Common myeloid progenitor, CD34-positive (primary cell): ENCODE results near the gene SYT7.

Experiments
- CTCF ChIA-PET: fragments of 350-600 bp; sonication (Branson Sonifier 250); formaldehyde crosslinking; loops from one replicate; lab custom pipeline; 2021; ENCODE audit warnings: antibody characterized with exemption; lab: Charles Lee
- POLR2A ChIA-PET: fragments of 350-600 bp; sonication (Branson Sonifier 250); formaldehyde crosslinking; loops from one replicate; lab custom pipeline; 2021; ENCODE audit warnings: antibody characterized with exemption; lab: Charles Lee
- DNase-seq, 3 donors: peaks; one replicate each; pipeline versions ENCODE4 v3.0.0 to v3.0.0-alpha.2; 2013
- H3K27ac ChIP-seq, 2 experiments: 1 replicate in 1 of 2; 2 replicates in 1 of 2; pipeline ENCODE4 v1.7.0; 2013; ENCODE audit warnings: inconsistent platforms in 2 of 2, low read length in 2 of 2, mild to moderate bottlenecking in 2 of 2, low read depth in 1 of 2, moderate library complexity in 1 of 2; ENCODE audit not compliant: severe bottlenecking in 2 of 2, insufficient read depth in 1 of 2, poor library complexity in 1 of 2
- H3K27me3 ChIP-seq, 5 experiments: replicated peaks in 2 of 5; 1 replicate in 3 of 5; 2 replicates in 2 of 5; pipeline versions ENCODE4 v1.6.1 to v1.7.0; 2013; ENCODE audit warnings: low read length in 4 of 5, mild to moderate bottlenecking in 2 of 5, moderate library complexity in 2 of 5, inconsistent platforms in 1 of 5; ENCODE audit not compliant: insufficient read depth in 5 of 5, control insufficient read depth in 4 of 5
- H3K36me3 ChIP-seq, 4 experiments: 1 replicate in 2 of 4; 2 replicates in 2 of 4; pipeline versions ENCODE4 v1.6.1 to v1.7.0; 2013; ENCODE audit warnings: low read length in 3 of 4, control low read depth in 1 of 4, mild to moderate bottlenecking in 1 of 4; ENCODE audit not compliant: control insufficient read depth in 4 of 4, insufficient read depth in 4 of 4
- H3K4me1 ChIP-seq, 4 experiments: 1 replicate in 3 of 4; 2 replicates in 1 of 4; pipeline versions ENCODE4 v1.6.1 to v1.7.1; 2013; ENCODE audit warnings: low read length in 3 of 4, mild to moderate bottlenecking in 3 of 4, control low read depth in 1 of 4, inconsistent platforms in 1 of 4, moderate library complexity in 1 of 4; ENCODE audit not compliant: control insufficient read depth in 4 of 4, insufficient read depth in 4 of 4; ENCODE audit errors: control extremely low read depth in 1 of 4
- H3K4me3 ChIP-seq, 7 experiments: 1 replicate in 4 of 7; 2 replicates in 3 of 7; pipeline versions ENCODE4 v1.5.1 to v1.7.0; 2013; ENCODE audit warnings: mild to moderate bottlenecking in 7 of 7, low read length in 6 of 7, moderate library complexity in 6 of 7, inconsistent platforms in 2 of 7, low read depth in 2 of 7, control low read depth in 1 of 7; ENCODE audit not compliant: insufficient read depth in 4 of 7, control insufficient read depth in 1 of 7; ENCODE audit errors: extremely low read depth in 1 of 7
- H3K9me3 ChIP-seq, 5 experiments: 1 replicate in 4 of 5; 2 replicates in 1 of 5; pipeline versions ENCODE4 v1.6.1 to v1.7.1; 2013; ENCODE audit warnings: low read length in 4 of 5, mild to moderate bottlenecking in 2 of 5, inconsistent platforms in 1 of 5, low read depth in 1 of 5, moderate library complexity in 1 of 5; ENCODE audit not compliant: control insufficient read depth in 4 of 5, insufficient read depth in 2 of 5; ENCODE audit errors: control extremely low read depth in 1 of 5
- WGBS: methylation state at CpG from one replicate; pipeline ENCODE4 v1.1.5; 2013; ENCODE audit not compliant: insufficient coverage; 5-methylcytosine and 5-hydroxymethylcytosine counted together

The SYT7 gene

DNA sequence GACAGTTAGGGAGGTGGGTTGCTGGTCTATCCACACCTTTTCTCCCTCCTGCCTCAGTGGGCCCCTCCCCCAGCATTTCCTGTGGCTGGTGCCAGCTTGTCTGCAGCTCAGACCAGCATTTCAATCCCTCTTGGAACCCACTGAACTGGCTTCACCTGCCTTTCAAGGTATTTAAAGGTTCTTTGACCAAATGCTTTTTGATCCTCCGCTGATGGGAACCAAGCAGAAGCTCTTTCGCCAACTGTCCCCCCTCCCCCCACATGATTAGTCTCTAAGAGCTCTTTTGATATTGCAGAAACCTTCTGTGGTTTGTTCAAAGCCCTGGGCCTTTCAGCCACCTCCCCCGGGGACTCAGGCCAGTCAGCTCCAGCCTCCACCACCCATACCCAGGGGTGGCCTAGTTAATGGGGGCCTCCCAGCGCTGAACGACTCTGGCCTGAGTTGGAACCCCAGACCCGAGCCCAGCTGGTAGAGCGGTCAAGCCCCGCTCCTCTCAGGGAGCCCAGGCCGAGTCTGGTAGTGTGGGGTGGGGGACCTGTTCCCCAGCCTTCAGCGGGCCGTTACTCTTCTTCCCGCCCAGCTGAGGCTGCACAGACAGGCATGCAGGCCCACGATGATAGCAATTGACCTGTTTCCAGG is 6.0 kb upstream of the SYT7 start:
- WGBS = 89% methylated on average over 8 of the region's 13 CpGs
- no peak overlapping the region for H3K4me3 ChIP-seq
- no peak overlapping the region for H3K27ac ChIP-seq
- no peak for DNase-seq
- peaks cover 0 to 84% (median 44%) of the 10 kb centered on the region in 5 experiments for H3K27me3 ChIP-seq
- ChIA-PET CTCF (interaction anchor here (0.6 to 1.1 kb wide), 4 partner anchors 11 to 51 kb away, joined by 3 read pairs; no protein-coding TSS in a partner anchor), POLR2A (no interaction called here)
- no peaks in the 10 kb centered on the region for H3K36me3 ChIP-seq
- peaks cover 0 to 16% (median 7%) of the 10 kb centered on the region in 4 experiments for H3K4me1 ChIP-seq
- no peaks in the 10 kb centered on the region for H3K9me3 ChIP-seq

DNA sequence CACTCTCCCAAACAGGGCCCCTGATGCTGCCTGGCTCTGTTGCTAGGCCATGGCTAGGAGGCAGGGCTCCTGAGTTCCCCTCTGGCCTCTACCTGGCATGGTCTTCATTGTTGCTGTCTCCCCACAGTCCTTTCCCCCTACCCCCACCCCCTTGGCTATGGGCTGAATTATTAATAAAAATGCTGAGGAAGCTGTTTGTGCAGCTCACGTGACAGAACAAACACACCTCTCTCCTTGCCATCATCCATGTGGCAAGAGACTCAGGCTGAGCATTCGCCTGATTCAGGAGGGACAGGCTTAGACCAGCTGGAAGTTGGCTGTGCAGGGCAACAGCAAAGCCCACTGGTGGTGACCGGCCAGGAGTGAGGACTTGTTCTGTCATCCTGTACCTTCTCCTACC is 4.2 kb upstream of the SYT7 start:
- H3K36me3 ChIP-seq = no peaks in the 10 kb centered on the region
- H3K27me3 ChIP-seq = peaks cover 0 to 79% (median 43%) of the 10 kb centered on the region in 5 experiments
- WGBS = 71% methylated on average over 1 of the region's 3 CpGs
- H3K9me3 ChIP-seq = no peaks in the 10 kb centered on the region
- H3K4me1 ChIP-seq = peaks cover 0 to 25% (median 13%) of the 10 kb centered on the region in 4 experiments
- POLR2A ChIA-PET = no interaction called here
- no peak for DNase-seq
- H3K27ac ChIP-seq = no peak overlapping the region
- H3K4me3 ChIP-seq = no peak overlapping the region
- CTCF ChIA-PET = no interaction called here

DNA sequence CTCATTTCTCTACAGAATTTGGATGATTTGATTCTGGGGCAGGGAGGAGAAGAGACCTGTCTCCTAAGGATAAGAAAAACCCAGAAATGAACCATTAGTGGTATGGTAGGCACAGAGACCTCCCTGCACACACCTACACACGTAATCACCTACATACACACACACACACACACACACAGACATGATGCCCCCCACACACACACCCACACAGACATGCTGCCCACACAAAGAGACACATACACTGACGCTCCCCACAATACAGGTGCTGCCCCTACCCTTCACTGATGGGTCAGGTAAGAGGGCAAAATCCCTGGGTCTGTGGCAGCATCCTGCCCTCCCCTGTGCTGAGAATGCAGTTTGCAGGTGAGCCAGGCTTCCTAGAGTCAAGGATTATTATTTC is 1.1 kb upstream of the SYT7 start:
- Histone ChIP-seq H3K27ac (no peak overlapping the region), H3K27me3 (peaks cover 0 to 78% (median 33%) of the 10 kb centered on the region in 5 experiments), H3K9me3 (no peaks in the 10 kb centered on the region), H3K4me3 (no peak overlapping the region), H3K36me3 (no peaks in the 10 kb centered on the region), H3K4me1 (peaks cover 0 to 15% (median 5%) of the 10 kb centered on the region in 4 experiments)
- CTCF ChIA-PET = interaction anchor here (0.9 to 1.4 kb wide), 5 partner anchors 12 to 65 kb away, joined by 3 to 7 read pairs (median 5); no protein-coding TSS in a partner anchor
- no peak for DNase-seq
- POLR2A ChIA-PET = interaction anchor here (1.1 kb wide), 1 partner anchor 152 kb away, joined by 3 read pairs; the partner anchor contains the start of genes CPSF7 and SDHAF2
- WGBS = 65% methylated on average over 2 of the region's 2 CpGs

DNA sequence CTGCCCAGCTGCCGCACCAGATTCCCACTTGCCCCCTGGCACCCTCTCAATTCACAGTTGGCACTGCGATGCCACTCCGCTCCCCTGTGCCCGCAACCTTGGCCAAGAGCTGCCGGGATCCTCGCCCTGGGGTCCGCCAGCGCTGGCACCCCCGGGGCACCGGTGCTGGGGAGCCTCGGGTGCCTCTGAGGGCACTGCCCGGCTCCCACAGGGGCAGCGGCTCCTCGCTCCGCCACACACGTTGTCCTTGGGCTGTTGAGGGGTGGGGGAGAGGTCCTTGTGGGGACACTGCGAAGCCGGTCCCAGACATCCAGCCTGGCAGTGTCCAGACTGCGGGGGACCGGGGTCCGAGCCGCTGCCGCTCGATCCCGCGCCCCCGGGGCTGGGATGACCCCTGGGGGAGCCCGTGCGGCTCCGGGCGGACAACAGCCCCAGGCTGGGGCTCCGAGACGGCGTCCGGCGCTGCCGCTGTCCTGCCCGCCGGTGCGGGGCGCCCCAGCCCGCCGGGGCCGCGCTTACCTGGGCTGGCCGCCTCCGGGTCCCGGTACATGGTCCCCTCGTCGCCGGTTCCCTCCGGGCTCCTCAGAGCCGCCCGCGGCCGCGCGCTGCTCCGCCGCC is 496 bp downstream of the SYT7 start:
- peaks cover 0 to 67% (median 27%) of the 10 kb centered on the region in 5 experiments for H3K27me3 ChIP-seq
- DNase-seq = no peak
- CTCF ChIA-PET = interaction anchor here (1.1 kb wide), 1 partner anchor 13 kb away, joined by 4 read pairs; no protein-coding TSS in a partner anchor
- no peaks in the 10 kb centered on the region for H3K9me3 ChIP-seq
- H3K4me1 ChIP-seq = peaks cover 0 to 15% (median 5%) of the 10 kb centered on the region in 4 experiments
- no peaks in the 10 kb centered on the region for H3K36me3 ChIP-seq
- 5% methylated on average over 36 of the region's 60 CpGs for WGBS
- no peak overlapping the region for H3K27ac ChIP-seq
- POLR2A ChIA-PET = no interaction called here
- peak overlapping the region in 4 of 7 experiments; percentile 32 to 64 (median 40) for H3K4me3 ChIP-seq

DNA sequence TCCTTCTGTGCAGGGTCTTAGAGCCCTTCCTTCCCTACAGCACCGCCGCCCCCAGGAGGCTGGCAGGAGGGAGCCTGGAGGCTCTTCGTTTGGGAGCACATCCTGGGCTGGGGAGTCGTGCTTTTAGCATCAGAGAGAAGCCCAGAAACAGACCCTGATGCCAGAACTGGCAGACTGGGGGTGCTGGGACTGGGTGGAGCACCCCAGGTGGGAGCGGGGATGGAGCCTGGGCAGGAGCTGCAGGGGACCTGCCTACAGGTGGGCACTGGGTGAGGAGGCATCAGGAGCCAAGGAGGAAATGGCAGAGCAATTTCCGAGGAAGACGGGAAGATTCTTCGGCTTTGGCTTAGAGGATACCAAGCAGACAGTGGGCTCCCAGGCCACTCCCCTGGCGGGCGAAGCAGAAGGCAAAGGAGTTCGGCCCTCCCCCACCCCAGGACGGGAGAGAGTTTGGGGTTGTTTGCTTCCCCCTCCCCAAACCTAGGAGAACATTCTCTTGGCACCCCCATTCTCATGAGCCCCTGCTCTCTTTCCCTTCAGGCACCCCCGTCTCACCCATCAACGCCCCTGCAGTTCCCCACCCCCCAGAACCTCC is 1.1 kb downstream of the SYT7 start:
- Histone ChIP-seq H3K36me3 (no peaks in the 10 kb centered on the region), H3K4me3 (peak overlapping the region in 1 of 7 experiments; percentile 64), H3K4me1 (peaks cover 0 to 15% (median 5%) of the 10 kb centered on the region in 4 experiments), H3K27ac (no peak overlapping the region), H3K27me3 (peaks cover 0 to 66% (median 29%) of the 10 kb centered on the region in 5 experiments), H3K9me3 (no peaks in the 10 kb centered on the region)
- CTCF ChIA-PET = interaction anchor here (1.1 to 3.0 kb wide), 2 partner anchors 13 kb away, joined by 4 to 11 read pairs; no protein-coding TSS in a partner anchor
- DNase-seq = no peak
- POLR2A ChIA-PET = no interaction called here
- WGBS = 14% methylated on average over 12 of the region's 14 CpGs

DNA sequence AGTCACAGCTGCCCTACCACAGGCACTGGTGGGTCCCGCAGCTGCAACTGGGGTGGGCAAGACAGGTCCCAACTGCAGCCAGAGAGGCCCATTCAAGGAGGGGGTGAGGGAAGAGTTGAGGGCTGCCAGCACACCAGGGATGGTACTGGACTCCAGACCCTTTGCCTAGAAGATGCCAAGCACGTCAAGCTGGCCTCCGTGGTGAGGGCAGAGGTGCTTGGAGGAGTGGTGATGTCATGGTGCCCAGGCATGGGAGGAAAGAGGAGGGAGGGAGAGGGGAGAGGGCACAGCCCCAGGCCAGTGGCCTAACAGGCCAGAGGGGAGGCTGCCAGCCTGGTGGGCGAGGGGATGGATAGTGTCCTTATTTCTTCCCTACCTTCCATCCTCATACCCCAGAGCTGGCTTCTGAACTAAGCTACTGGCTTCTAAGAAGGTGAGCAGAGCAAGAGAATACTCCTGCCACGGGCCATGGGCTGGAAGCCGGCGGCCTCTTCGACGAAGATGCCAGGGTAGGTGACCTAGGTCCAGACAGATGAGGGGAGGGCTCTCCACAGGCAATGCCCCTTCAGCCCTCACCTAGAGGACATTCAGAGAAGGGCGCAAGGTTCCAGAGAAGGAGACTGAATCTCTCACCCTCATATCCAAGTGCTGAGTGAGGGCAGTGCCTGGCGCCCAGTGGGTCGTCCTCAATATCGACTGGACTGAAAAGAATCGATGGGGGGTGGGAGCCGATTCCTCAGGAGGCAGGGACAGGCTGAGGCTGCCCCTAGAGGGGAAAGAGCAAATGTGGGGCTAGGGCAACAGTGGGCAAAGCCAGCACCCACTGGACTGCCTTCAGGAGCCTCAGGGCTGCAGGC is 1.8 kb downstream of the SYT7 start:
- no peak overlapping the region for H3K27ac ChIP-seq
- H3K9me3 ChIP-seq = no peaks in the 10 kb centered on the region
- H3K36me3 ChIP-seq = no peaks in the 10 kb centered on the region
- 70% methylated on average over 5 of the region's 15 CpGs for WGBS
- DNase-seq = no peak
- H3K27me3 ChIP-seq = peaks cover 0 to 61% (median 28%) of the 10 kb centered on the region in 5 experiments
- CTCF ChIA-PET = interaction anchor here (3.0 kb wide), 1 partner anchor 12 kb away, joined by 11 read pairs; no protein-coding TSS in a partner anchor
- no peak overlapping the region for H3K4me3 ChIP-seq
- POLR2A ChIA-PET = no interaction called here
- H3K4me1 ChIP-seq = peaks cover 0 to 15% (median 5%) of the 10 kb centered on the region in 4 experiments
